Measurements from ENCODE around the gene GFAP. TPM values are rescaled to one million over a fixed set of nuclear protein-coding genes. Genes with fewer than 3 reads are reported as not detected.

The GFAP gene
- total RNA-seq, 4 donors from 2014 or later = 0.33 to 2.3 (median 2.0) TPM; not detected in 1

- Histone ChIP-seq H3K27ac (no peak overlapping the region), H3K4me1 (no peaks in the 10 kb centered on the region), H3K36me3 (peaks cover 44 to 70% of the 10 kb centered on the region in 2 donors), H3K27me3 (no peaks in the 10 kb centered on the region), H3K4me3 (replicated peaks in 1 of 3) (no peak overlapping the region), H3K9me3 (no peaks in the 10 kb centered on the region)
- 85% methylated on average over 9 of the region's 9 CpGs for WGBS, 2 donors
- TF ChIP-seq CTCF (IDR thresholded peaks at IDR 0.05) (no peak), POLR2A (IDR thresholded peaks at IDR 0.05) (no peak)
- DNase-seq = no peak
- intact Hi-C loops (cut with DNase I) = no loop called here
Observed at GRCh38 chr17:44872131-44872768, 43.0 kb downstream of the GFAP start.

GRCh38 chr17:44871556-44871955, 43.7 kb downstream of the GFAP start:
- Histone ChIP-seq H3K27ac (no peak overlapping the region), H3K4me3 (replicated peaks in 1 of 3) (no peak overlapping the region), H3K36me3 (peaks cover 46 to 70% of the 10 kb centered on the region in 2 donors), H3K27me3 (no peaks in the 10 kb centered on the region), H3K9me3 (no peaks in the 10 kb centered on the region), H3K4me1 (no peaks in the 10 kb centered on the region)
- intact Hi-C loops (cut with DNase I) = no loop called here
- 98 to 99% methylated on average over 12 of the region's 12 CpGs for WGBS, 2 donors
- no peak for DNase-seq
- TF ChIP-seq CTCF (IDR thresholded peaks at IDR 0.05) (no peak), POLR2A (IDR thresholded peaks at IDR 0.05) (no peak)

- Histone ChIP-seq H3K9me3 (no peaks in the 10 kb centered on the region), H3K4me1 (no peaks in the 10 kb centered on the region), H3K36me3 (peaks cover 44 to 57% of the 10 kb centered on the region in 2 donors), H3K27me3 (no peaks in the 10 kb centered on the region), H3K4me3 (replicated peaks in 1 of 3) (no peak overlapping the region), H3K27ac (no peak overlapping the region)
- 91 to 96% methylated on average over 3 of the region's 3 CpGs for WGBS, 2 donors
- no peak for DNase-seq
- TF ChIP-seq POLR2A (IDR thresholded peaks at IDR 0.05) = no peak
- no peak for TF ChIP-seq CTCF (IDR thresholded peaks at IDR 0.05)
- intact Hi-C loops (cut with DNase I) = no loop called here
Observed at GRCh38 chr17:44867841-44868240, 47.5 kb downstream of the GFAP start.

GRCh38 chr17:44865931-44866330, 49.4 kb downstream of the GFAP start:
- WGBS, 2 donors = 90 to 92% methylated on average over 6 of the region's 6 CpGs
- no peaks in the 10 kb centered on the region for H3K4me1 ChIP-seq
- H3K27ac ChIP-seq = no peak overlapping the region
- H3K9me3 ChIP-seq = no peaks in the 10 kb centered on the region
- peaks cover 48 to 52% of the 10 kb centered on the region in 2 donors for H3K36me3 ChIP-seq
- DNase-seq = no peak
- H3K27me3 ChIP-seq = no peaks in the 10 kb centered on the region
- intact Hi-C loops (cut with DNase I) = loop anchor here (2.0 kb wide), 1 partner anchor 91 kb away; no protein-coding TSS in a partner anchor
- no peak overlapping the region for H3K4me3 ChIP-seq (replicated peaks in 1 of 3)
- TF ChIP-seq POLR2A (IDR thresholded peaks at IDR 0.05) (no peak), CTCF (IDR thresholded peaks at IDR 0.05) (no peak)

- TF ChIP-seq CTCF (IDR thresholded peaks at IDR 0.05) = peak; percentile 52 to 83 (median 77)
- TF ChIP-seq POLR2A (IDR thresholded peaks at IDR 0.05) = no peak
- peak; percentile 57 to 68 for DNase-seq
- WGBS, 2 donors = 83 to 85% methylated on average over 1 of the region's 1 CpG
- intact Hi-C loops (cut with DNase I) = loop anchor here (2.0 kb wide), 1 partner anchor 90 kb away; no protein-coding TSS in a partner anchor
- Histone ChIP-seq H3K27me3 (no peaks in the 10 kb centered on the region), H3K27ac (no peak overlapping the region), H3K4me1 (no peaks in the 10 kb centered on the region), H3K4me3 (replicated peaks in 1 of 3) (no peak overlapping the region), H3K36me3 (peaks cover 45 to 49% of the 10 kb centered on the region in 2 donors), H3K9me3 (no peaks in the 10 kb centered on the region)
Observed at GRCh38 chr17:44865231-44865660, 50.1 kb downstream of the GFAP start.
